Right lobe of liver (tissue), 4 donors: Measurements from ENCODE around the gene SNRPD3.

Experiments used
- POLR2A ChIP-seq: fragments of 450-650 bp; IDR thresholded peaks from one replicate; pipeline ENCODE4 v1.6.1; 2017; ENCODE audit warnings: antibody characterized with exemption, mild to moderate bottlenecking
- TF ChIP-seq, protein P1 (sequence below), 4 donors: fragments of 200-600 bp in 3 of 4; fragments of 450-650 bp in 1 of 4; IDR thresholded peaks; one replicate each; pipeline versions ENCODE4 v1.5.1 to v1.8.0; 2016 to 2022; ENCODE audit warnings: antibody characterized with exemption in 4 of 4, mild to moderate bottlenecking in 2 of 4
- donor health status: DM: no; HTN: no; CAD: no.
- donor health status: DM: no; HTN: no; CAD: no.
- donor health status: DM: no; HTN: yes; CAD: no.

- TF ChIP-seq POLR2A: no peak
- TF ChIP-seq, protein P1, sequence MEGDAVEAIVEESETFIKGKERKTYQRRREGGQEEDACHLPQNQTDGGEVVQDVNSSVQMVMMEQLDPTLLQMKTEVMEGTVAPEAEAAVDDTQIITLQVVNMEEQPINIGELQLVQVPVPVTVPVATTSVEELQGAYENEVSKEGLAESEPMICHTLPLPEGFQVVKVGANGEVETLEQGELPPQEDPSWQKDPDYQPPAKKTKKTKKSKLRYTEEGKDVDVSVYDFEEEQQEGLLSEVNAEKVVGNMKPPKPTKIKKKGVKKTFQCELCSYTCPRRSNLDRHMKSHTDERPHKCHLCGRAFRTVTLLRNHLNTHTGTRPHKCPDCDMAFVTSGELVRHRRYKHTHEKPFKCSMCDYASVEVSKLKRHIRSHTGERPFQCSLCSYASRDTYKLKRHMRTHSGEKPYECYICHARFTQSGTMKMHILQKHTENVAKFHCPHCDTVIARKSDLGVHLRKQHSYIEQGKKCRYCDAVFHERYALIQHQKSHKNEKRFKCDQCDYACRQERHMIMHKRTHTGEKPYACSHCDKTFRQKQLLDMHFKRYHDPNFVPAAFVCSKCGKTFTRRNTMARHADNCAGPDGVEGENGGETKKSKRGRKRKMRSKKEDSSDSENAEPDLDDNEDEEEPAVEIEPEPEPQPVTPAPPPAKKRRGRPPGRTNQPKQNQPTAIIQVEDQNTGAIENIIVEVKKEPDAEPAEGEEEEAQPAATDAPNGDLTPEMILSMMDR (IDR thresholded peaks at IDR 0.05): no peak
Measured at GRCh38 chr22:24564376-24565058, 8.7 kb downstream of the SNRPD3 start.
